ENCODE measurements around the gene ELMO2. TPM values are rescaled to one million over a fixed set of nuclear protein-coding genes. Genes with fewer than 3 reads are reported as not detected.

The ELMO2 gene
- total and polyA plus RNA-seq, 9 of the 15 experiments (the other 6 are each of a cell fraction or from before 2014, with no cell fraction given): 7.5 to 21.5 (median 15.9) TPM

- BruUV-seq (replicated peaks): TSS peak; percentile 54
- ATAC-seq (no peak), DNase-seq (ENCODE audit: extremely low read depth in 1 of 4, low spot score in 3 of 4) (no peak), FAIRE-seq (no peak)
- Histone ChIP-seq H3K9me1 (ENCODE audit: control insufficient read depth, insufficient read depth, low read length) (no peaks in the 10 kb centered on the region), H3K9ac (ENCODE audit: insufficient read depth in 1 of 2, low read depth in 2 of 2, low read length in 2 of 2) (peak overlapping the region; percentile 89 to 97), H3K4me1 (replicated peaks in 1 of 2; ENCODE audit: control insufficient read depth in 2 of 2, insufficient read depth in 2 of 2, low read length in 2 of 2) (peaks cover 17% of the 10 kb centered on the region in 2 experiments), H4K20me1 (replicated peaks; ENCODE audit: control insufficient read depth, insufficient read depth, low read length) (peaks cover 21% of the 10 kb centered on the region), H3K79me2 (ENCODE audit: control insufficient read depth, insufficient read depth, low read length) (peaks cover 34% of the 10 kb centered on the region), H3K9me3 (replicated peaks; ENCODE audit: control insufficient read depth, insufficient read depth, low read depth, low read length) (no peaks in the 10 kb centered on the region), H3K27me3 (ENCODE audit: control insufficient read depth in 2 of 2, insufficient read depth in 2 of 2, low read length in 2 of 2) (no peaks in the 10 kb centered on the region), H2AFZ (ENCODE audit: low read depth, low read length) (no peak overlapping the region), H3K4me2 (ENCODE audit: insufficient read depth, low read length) (peak overlapping the region; percentile 93), H3K4me3 (peak overlapping the region; percentile 79), H3K27ac (ENCODE audit: extremely low read depth, low read depth, low read length) (peak overlapping the region; percentile 90), H3K36me3 (ENCODE audit: control insufficient read depth, insufficient read depth, low read length) (peaks cover 70% of the 10 kb centered on the region; the same call in 2 of the 3 replicates)
- ChIA-PET CTCF (ENCODE audit: low intra/inter-chr PET ratio) (no interaction called here), POLR2A (interaction anchor here (0.8 to 1.9 kb wide), 3 partner anchors 14 to 64 kb away, joined by 3 to 7 read pairs (median 3); no protein-coding TSS in a partner anchor)
- intact Hi-C loops (cut with micrococcal nuclease): no loop called here
- 58% methylated on average over 12 of the region's 14 CpGs for WGBS (ENCODE audit: insufficient coverage, low coverage, missing lambda C conversion rate)
- in situ Hi-C loops (cut with MboI): no loop called here
- TF ChIP-seq, protein P1, sequence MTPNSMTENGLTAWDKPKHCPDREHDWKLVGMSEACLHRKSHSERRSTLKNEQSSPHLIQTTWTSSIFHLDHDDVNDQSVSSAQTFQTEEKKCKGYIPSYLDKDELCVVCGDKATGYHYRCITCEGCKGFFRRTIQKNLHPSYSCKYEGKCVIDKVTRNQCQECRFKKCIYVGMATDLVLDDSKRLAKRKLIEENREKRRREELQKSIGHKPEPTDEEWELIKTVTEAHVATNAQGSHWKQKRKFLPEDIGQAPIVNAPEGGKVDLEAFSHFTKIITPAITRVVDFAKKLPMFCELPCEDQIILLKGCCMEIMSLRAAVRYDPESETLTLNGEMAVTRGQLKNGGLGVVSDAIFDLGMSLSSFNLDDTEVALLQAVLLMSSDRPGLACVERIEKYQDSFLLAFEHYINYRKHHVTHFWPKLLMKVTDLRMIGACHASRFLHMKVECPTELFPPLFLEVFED (CRISPR knock-in tag; conservative IDR thresholded peaks at IDR 0.05): no peak
- TF ChIP-seq ETV5 (CRISPR knock-in tag; IDR thresholded peaks at IDR 0.05; ENCODE audit: low read depth) (no peak), NR4A1 (CRISPR knock-in tag; IDR thresholded peaks at IDR 0.05) (no peak), NR4A1 (tag; IDR thresholded peaks at IDR 0.05) (no peak), TSC22D4 (tag; IDR thresholded peaks at IDR 0.05) (no peak), NFIX (CRISPR knock-in tag; IDR thresholded peaks at IDR 0.05; ENCODE audit: low read depth) (no peak), U2AF2 (optimal IDR thresholded peaks at IDR 0.05; ENCODE audit: low read depth, low read length) (no peak), CAMTA2 (CRISPR knock-in tag; conservative IDR thresholded peaks at IDR 0.05) (no peak), EHMT2 (IDR thresholded peaks at IDR 0.05) (no peak), WHSC1 (IDR thresholded peaks at IDR 0.05; ENCODE audit: low read length) (no peak), NCOA6 (IDR thresholded peaks at IDR 0.05) (no peak), ZNF395 (CRISPR knock-in tag; IDR thresholded peaks at IDR 0.05) (no peak), SIN3A (IDR thresholded peaks at IDR 0.05; ENCODE audit: borderline replicate concordance in 2 of 2, control insufficient read depth in 1 of 2, low read depth in 2 of 2, low read length in 2 of 2) (no peak), AFF4 (CRISPR knock-in tag; IDR thresholded peaks at IDR 0.05) (no peak), MXI1 (IDR thresholded peaks at IDR 0.05; ENCODE audit: low read depth, low read length) (no peak), RFX7 (CRISPR knock-in tag; IDR thresholded peaks at IDR 0.05) (no peak)
Measured at GRCh38 chr20:46362921-46363867, 43.2 kb downstream of the ELMO2 start.
